ENCODE results near the gene SLX4. TPM values are rescaled to one million over a fixed set of nuclear protein-coding genes. Genes with fewer than 3 reads are reported as not detected.
"Not testable (repeated sequence)": the region's sequence is repeated elsewhere in the genome, so short reads cannot be mapped to it uniquely, and the experiment has no call there.

The SLX4 gene
- total RNA-seq, 4 donors from 2014 or later = 1.2 to 2.6 (median 2.5) TPM

GRCh38 chr16:3609895-3610697 is 1.3 kb downstream of the SLX4 start:
- peak in 1 of 2 donors; percentile 49 for DNase-seq (ENCODE audit: low spot score in 2 of 2)
- TF ChIP-seq CTCF (IDR thresholded peaks at IDR 0.05) = no peak
- no peak for TF ChIP-seq POLR2A (IDR thresholded peaks at IDR 0.05)
- intact Hi-C loops (cut with DNase I; ENCODE audit: low total_unique reads) = no loop called here
- H3K4me3 ChIP-seq (ENCODE audit: low read depth, poor library complexity, severe bottlenecking) = no peak overlapping the region
- 48 to 57% methylated on average over 14 of the region's 14 CpGs for WGBS, 2 donors

- 93 to 96% methylated on average over 13 of the region's 13 CpGs for WGBS, 2 donors
- H3K4me3 ChIP-seq (ENCODE audit: low read depth, poor library complexity, severe bottlenecking); intact Hi-C loops (cut with DNase I; ENCODE audit: low total_unique reads): not testable (repeated sequence)
- DNase-seq (ENCODE audit: low spot score in 2 of 2) = peak in 1 of 2 donors; percentile 72
Measured at GRCh38 chr16:3608976-3609375, 2.4 kb downstream of the SLX4 start.

GRCh38 chr16:3608069-3608468 is 3.3 kb downstream of the SLX4 start:
- no peak overlapping the region for H3K4me3 ChIP-seq (ENCODE audit: low read depth, poor library complexity, severe bottlenecking)
- DNase-seq (ENCODE audit: low spot score in 2 of 2) = peak in 1 of 2 donors; percentile 29
- 81 to 82% methylated on average over 5 of the region's 5 CpGs for WGBS, 2 donors
- no peak for TF ChIP-seq CTCF (IDR thresholded peaks at IDR 0.05)
- TF ChIP-seq POLR2A (IDR thresholded peaks at IDR 0.05) = no peak
- intact Hi-C loops (cut with DNase I; ENCODE audit: low total_unique reads) = no loop called here

- DNase-seq (ENCODE audit: low spot score in 2 of 2) = no peak
- intact Hi-C loops (cut with DNase I; ENCODE audit: low total_unique reads) = no loop called here
- H3K4me3 ChIP-seq (ENCODE audit: low read depth, poor library complexity, severe bottlenecking) = no peak overlapping the region
- TF ChIP-seq POLR2A (IDR thresholded peaks at IDR 0.05) = no peak
- no peak for TF ChIP-seq CTCF (IDR thresholded peaks at IDR 0.05)
- WGBS, 2 donors = 87 to 90% methylated on average over 2 of the region's 2 CpGs
Measured at GRCh38 chr16:3607634-3608033, 3.8 kb downstream of the SLX4 start.

GRCh38 chr16:3607161-3607560 is 4.2 kb downstream of the SLX4 start:
- WGBS, 2 donors = 90 to 92% methylated on average over 7 of the region's 7 CpGs
- intact Hi-C loops (cut with DNase I; ENCODE audit: low total_unique reads) = no loop called here
- DNase-seq (ENCODE audit: low spot score in 2 of 2) = no peak
- no peak overlapping the region for H3K4me3 ChIP-seq (ENCODE audit: low read depth, poor library complexity, severe bottlenecking)
- TF ChIP-seq CTCF (IDR thresholded peaks at IDR 0.05) = no peak
- no peak for TF ChIP-seq POLR2A (IDR thresholded peaks at IDR 0.05)

GRCh38 chr16:3606441-3606840 is 5.0 kb downstream of the SLX4 start:
- intact Hi-C loops (cut with DNase I; ENCODE audit: low total_unique reads) = no loop called here
- WGBS, 2 donors = 84 to 90% methylated on average over 11 of the region's 11 CpGs
- peak in 1 of 2 donors; percentile 66 for DNase-seq (ENCODE audit: low spot score in 2 of 2)
- H3K4me3 ChIP-seq (ENCODE audit: low read depth, poor library complexity, severe bottlenecking) = no peak overlapping the region
- TF ChIP-seq POLR2A (IDR thresholded peaks at IDR 0.05) (no peak), CTCF (IDR thresholded peaks at IDR 0.05) (no peak)

Data from lower leg skin (tissue), 4 donors.